Measurements from ENCODE around the gene MSRB2. TPM values are rescaled to one million over a fixed set of nuclear protein-coding genes. Genes with fewer than 3 reads are reported as not detected.

The MSRB2 gene
- total RNA-seq, 2 donors from 2014 or later, result 29.2 to 43.2 TPM

DNA sequence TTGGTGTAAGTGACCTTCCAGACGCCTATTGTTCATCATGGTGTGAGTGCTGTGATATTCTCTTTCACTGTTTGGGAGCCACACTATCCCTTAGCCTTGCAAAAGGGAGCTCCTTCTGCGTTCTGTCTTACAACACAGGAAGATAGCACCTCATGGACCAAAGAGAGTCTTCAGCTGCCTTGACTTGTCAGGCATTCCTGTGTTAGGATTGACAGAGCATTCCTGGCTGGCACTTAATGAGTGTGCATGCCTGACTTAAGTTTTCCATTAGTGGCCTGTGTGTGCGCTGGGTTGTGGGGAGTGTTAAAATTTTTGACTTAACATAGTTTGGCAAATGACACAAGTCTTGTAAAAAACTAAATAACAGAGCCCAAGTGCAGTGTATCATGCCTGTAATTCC lies 21.9 kb upstream of the MSRB2 start:
- TF ChIP-seq, protein P1, sequence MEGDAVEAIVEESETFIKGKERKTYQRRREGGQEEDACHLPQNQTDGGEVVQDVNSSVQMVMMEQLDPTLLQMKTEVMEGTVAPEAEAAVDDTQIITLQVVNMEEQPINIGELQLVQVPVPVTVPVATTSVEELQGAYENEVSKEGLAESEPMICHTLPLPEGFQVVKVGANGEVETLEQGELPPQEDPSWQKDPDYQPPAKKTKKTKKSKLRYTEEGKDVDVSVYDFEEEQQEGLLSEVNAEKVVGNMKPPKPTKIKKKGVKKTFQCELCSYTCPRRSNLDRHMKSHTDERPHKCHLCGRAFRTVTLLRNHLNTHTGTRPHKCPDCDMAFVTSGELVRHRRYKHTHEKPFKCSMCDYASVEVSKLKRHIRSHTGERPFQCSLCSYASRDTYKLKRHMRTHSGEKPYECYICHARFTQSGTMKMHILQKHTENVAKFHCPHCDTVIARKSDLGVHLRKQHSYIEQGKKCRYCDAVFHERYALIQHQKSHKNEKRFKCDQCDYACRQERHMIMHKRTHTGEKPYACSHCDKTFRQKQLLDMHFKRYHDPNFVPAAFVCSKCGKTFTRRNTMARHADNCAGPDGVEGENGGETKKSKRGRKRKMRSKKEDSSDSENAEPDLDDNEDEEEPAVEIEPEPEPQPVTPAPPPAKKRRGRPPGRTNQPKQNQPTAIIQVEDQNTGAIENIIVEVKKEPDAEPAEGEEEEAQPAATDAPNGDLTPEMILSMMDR (IDR thresholded peaks at IDR 0.05), result no peak

DNA sequence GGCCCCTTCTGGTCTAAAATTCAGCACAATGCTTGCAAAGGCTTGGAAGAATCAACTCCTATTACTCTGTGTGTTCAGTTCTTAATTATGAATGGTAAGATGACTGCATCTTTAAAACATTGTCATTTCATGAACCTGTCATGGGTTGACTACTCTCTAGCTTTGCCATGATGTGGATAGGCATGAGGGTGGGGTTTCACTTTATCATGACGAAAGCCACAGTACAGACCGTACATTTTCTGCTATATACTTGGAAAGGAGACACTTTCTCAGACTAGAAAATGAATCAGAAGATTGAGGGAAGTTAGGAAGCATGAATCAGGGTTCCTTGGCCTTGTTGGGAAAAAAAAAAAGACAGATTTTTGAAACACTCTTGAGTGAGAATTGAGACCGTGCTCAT lies 19.7 kb upstream of the MSRB2 start:
- no peaks in the 10 kb centered on the region for H3K27me3 ChIP-seq
- H3K9me3 ChIP-seq, result no peaks in the 10 kb centered on the region
- TF ChIP-seq, protein P1 (IDR thresholded peaks at IDR 0.05), result no peak
- H3K27ac ChIP-seq, result no peak overlapping the region
- intact Hi-C loops (cut with DNase I), result no loop called here
- no peak for DNase-seq
- H3K4me3 ChIP-seq, result no peak overlapping the region
- no peak overlapping the region for H3K9ac ChIP-seq (ENCODE audit: low read depth in 2 of 2, low read length in 2 of 2)
- no peaks in the 10 kb centered on the region for H3K4me1 ChIP-seq
- no peaks in the 10 kb centered on the region for H3K36me3 ChIP-seq

More for the DNA sequence above, 21.9 kb upstream of the MSRB2 start:
- H3K36me3 ChIP-seq, result no peaks in the 10 kb centered on the region
- no peaks in the 10 kb centered on the region for H3K4me1 ChIP-seq
- no peak for DNase-seq
- no peaks in the 10 kb centered on the region for H3K9me3 ChIP-seq
- H3K27ac ChIP-seq, result no peak overlapping the region
- H3K9ac ChIP-seq (ENCODE audit: low read depth in 2 of 2, low read length in 2 of 2), result no peak overlapping the region
- no peak overlapping the region for H3K4me3 ChIP-seq
- intact Hi-C loops (cut with DNase I), result no loop called here
- H3K27me3 ChIP-seq, result no peaks in the 10 kb centered on the region

DNA sequence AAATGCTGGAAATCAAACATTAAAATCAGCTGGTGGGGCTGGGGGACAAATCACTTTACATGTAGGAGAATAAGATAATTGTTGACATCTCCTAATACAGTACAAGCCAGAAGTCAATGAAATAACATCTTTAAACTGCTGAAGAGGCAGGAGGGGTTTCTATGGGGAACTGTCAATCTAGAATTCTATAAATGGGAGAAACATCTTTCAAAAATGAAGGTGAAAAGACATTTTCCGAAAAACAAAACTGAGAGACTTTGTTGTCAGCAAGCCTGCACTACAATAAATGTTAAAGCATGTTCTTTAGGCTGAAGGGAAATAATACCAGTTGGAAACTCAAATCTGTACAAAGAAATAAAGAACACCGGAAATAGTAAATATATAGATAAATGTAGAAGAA lies 17.3 kb upstream of the MSRB2 start:
- Histone ChIP-seq H3K4me1 (no peaks in the 10 kb centered on the region), H3K4me3 (no peak overlapping the region), H3K27me3 (no peaks in the 10 kb centered on the region), H3K27ac (no peak overlapping the region), H3K36me3 (no peaks in the 10 kb centered on the region), H3K9me3 (no peaks in the 10 kb centered on the region), H3K9ac (ENCODE audit: low read depth in 2 of 2, low read length in 2 of 2) (no peak overlapping the region)
- TF ChIP-seq, protein P1 (IDR thresholded peaks at IDR 0.05), result no peak
- no peak for DNase-seq
- intact Hi-C loops (cut with DNase I), result no loop called here

DNA sequence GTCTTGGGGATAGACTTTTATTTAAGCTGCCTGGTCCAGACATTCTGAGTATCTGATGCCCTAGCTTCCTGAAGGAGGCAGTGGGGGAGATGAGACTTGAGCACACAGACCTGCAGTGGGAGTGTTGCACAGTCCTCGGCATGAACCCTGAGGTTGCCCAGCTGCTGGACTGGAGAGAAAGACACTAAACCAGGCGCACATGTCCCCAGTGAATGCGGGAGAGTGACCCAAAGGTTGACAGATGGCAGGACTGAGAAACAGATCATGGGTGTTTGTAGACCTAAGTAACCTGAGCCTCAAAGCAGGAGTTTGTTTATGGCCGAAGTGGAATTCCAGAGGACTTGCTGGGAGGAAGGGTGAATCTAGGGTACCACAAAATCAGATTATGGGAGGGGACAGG lies 15.7 kb upstream of the MSRB2 start:
- H3K27me3 ChIP-seq, result no peaks in the 10 kb centered on the region
- TF ChIP-seq, protein P1 (IDR thresholded peaks at IDR 0.05), result no peak
- no peaks in the 10 kb centered on the region for H3K9me3 ChIP-seq
- no peaks in the 10 kb centered on the region for H3K36me3 ChIP-seq
- no peak overlapping the region for H3K4me3 ChIP-seq
- no peak overlapping the region for H3K27ac ChIP-seq
- intact Hi-C loops (cut with DNase I), result no loop called here
- H3K4me1 ChIP-seq, result no peaks in the 10 kb centered on the region
- DNase-seq, result no peak
- no peak overlapping the region for H3K9ac ChIP-seq (ENCODE audit: low read depth in 2 of 2, low read length in 2 of 2)

DNA sequence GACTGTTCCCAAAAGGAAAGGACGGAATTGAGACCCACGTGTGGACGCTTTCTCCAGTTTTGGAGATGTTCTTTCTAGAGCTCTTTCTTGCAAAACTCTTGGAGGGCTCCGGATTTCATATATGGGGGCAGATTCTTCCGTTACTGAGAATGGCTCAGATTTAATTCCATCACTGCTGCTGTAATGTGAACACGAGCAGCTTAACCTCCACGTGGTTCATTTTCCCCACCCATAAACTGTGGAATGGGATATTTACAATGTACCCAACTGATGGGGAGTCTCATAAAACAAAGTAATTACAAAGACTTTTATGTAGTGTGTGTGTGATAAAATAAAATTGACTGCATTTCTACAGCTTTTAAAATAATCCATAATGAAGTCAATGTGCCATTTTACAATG lies 15.1 kb upstream of the MSRB2 start:
- intact Hi-C loops (cut with DNase I), result no loop called here
- H3K4me1 ChIP-seq, result no peaks in the 10 kb centered on the region
- no peak overlapping the region for H3K9ac ChIP-seq (ENCODE audit: low read depth in 2 of 2, low read length in 2 of 2)
- H3K36me3 ChIP-seq, result no peaks in the 10 kb centered on the region
- no peak for DNase-seq
- TF ChIP-seq, protein P1 (IDR thresholded peaks at IDR 0.05), result no peak
- no peak overlapping the region for H3K27ac ChIP-seq
- no peak overlapping the region for H3K4me3 ChIP-seq
- H3K9me3 ChIP-seq, result no peaks in the 10 kb centered on the region
- no peaks in the 10 kb centered on the region for H3K27me3 ChIP-seq
